Fibroblast of pulmonary artery (primary cell): ENCODE results near the gene HOXA3.
A peak's percentile ranks its signal among the peaks of the same experiment; 100 is the strongest.

Experiments
- DNase-seq: peaks from one replicate; pipeline ENCODE4 v3.0.0-alpha.2; 2010; ENCODE audit warnings: low read depth
- H3K4me3 ChIP-seq: replicated peaks from 2 replicates; pipeline ENCODE4 v1.5.1; 2011; ENCODE audit warnings: low read depth, mild to moderate bottlenecking, control low read depth, low read length, moderate library complexity
- CTCF ChIP-seq: IDR thresholded peaks from 2 replicates; pipeline ENCODE4 v1.5.1; 2011; ENCODE audit warnings: mild to moderate bottlenecking, control low read depth, low read length, inconsistent platforms; ENCODE audit errors: missing control alignments

HOXA3 gene

GRCh38 chr7:27131390-27131819 is 21.0 kb downstream of the HOXA3 start:
- TF ChIP-seq CTCF, result no peak
- H3K4me3 ChIP-seq, result no peak overlapping the region
- no peak for DNase-seq

- peak within 1 kb of the TSS; percentile 46 for H3K4me3 ChIP-seq
- peak; percentile 53 for DNase-seq
- no peak for TF ChIP-seq CTCF
These were observed 21.6 kb downstream of the HOXA3 start, which contains the start of gene HOXA4 for GRCh38 chr7:27130540-27131389. Gene HOXA4, minus strand, starts transcription at chr7:27130757. Its CDS starts 24 bp downstream, at chr7:27130733.

GRCh38 chr7:27129729-27130539 is 22.4 kb downstream of the HOXA3 start:
- TF ChIP-seq CTCF, result no peak
- no peak for DNase-seq
- H3K4me3 ChIP-seq, result peak overlapping the region; percentile 16

GRCh38 chr7:27128776-27129728 is 23.3 kb downstream of the HOXA3 start:
- no peak for DNase-seq
- H3K4me3 ChIP-seq, result peak overlapping the region; percentile 16
- no peak for TF ChIP-seq CTCF

- DNase-seq, result no peak
- H3K4me3 ChIP-seq, result no peak overlapping the region
- TF ChIP-seq CTCF, result no peak
These were observed 24.3 kb downstream of the HOXA3 start for GRCh38 chr7:27128034-27128433.

- H3K4me3 ChIP-seq, result no peak overlapping the region
- DNase-seq, result no peak
- no peak for TF ChIP-seq CTCF
These were observed 25.6 kb downstream of the HOXA3 start for GRCh38 chr7:27126596-27127327.
